NCI-H82 treated with DMSO at 0.1 percent for 48 hours (cell line): ENCODE data around the gene PTPRM.

Experiments
- DNase-seq: peaks from one replicate; lab custom pipeline; 2025; ENCODE audit not compliant: unreplicated experiment; lab: John Stamatoyannopoulos, UW

Gene PTPRM

GRCh38 chr18:8373486-8373885 lies 806.4 kb downstream of the PTPRM start:
- DNase-seq = no peak

GRCh38 chr18:8374676-8375075 lies 807.6 kb downstream of the PTPRM start:
- no peak for DNase-seq

GRCh38 chr18:8375249-8375648 lies 808.1 kb downstream of the PTPRM start:
- DNase-seq = no peak

GRCh38 chr18:8376113-8376512 lies 809.0 kb downstream of the PTPRM start:
- DNase-seq = no peak

- DNase-seq = no peak
These were observed 812.2 kb downstream of the PTPRM start for GRCh38 chr18:8379187-8379941.

GRCh38 chr18:8380006-8380405 lies 812.9 kb downstream of the PTPRM start:
- DNase-seq = no peak

- DNase-seq = no peak
These were observed 813.8 kb downstream of the PTPRM start for GRCh38 chr18:8380926-8381325.

- DNase-seq = no peak
These were observed 814.8 kb downstream of the PTPRM start for GRCh38 chr18:8381821-8382459.

GRCh38 chr18:8385400-8385799 lies 818.3 kb downstream of the PTPRM start:
- DNase-seq = no peak

- DNase-seq = no peak
These were observed 819.7 kb downstream of the PTPRM start for GRCh38 chr18:8386669-8387380.

GRCh38 chr18:8389391-8390340 lies 822.5 kb downstream of the PTPRM start:
- peak; percentile 17 for DNase-seq

GRCh38 chr18:8391068-8391467 lies 824.0 kb downstream of the PTPRM start:
- no peak for DNase-seq

- DNase-seq = no peak
These were observed 829.1 kb downstream of the PTPRM start for GRCh38 chr18:8396254-8396653.

- DNase-seq = no peak
These were observed 829.9 kb downstream of the PTPRM start for GRCh38 chr18:8397034-8397433.

- DNase-seq = no peak
These were observed 832.0 kb downstream of the PTPRM start for GRCh38 chr18:8399138-8399537.

GRCh38 chr18:8400193-8400752 lies 833.2 kb downstream of the PTPRM start:
- no peak for DNase-seq

GRCh38 chr18:8400825-8401224 lies 833.7 kb downstream of the PTPRM start:
- no peak for DNase-seq

- DNase-seq = no peak
These were observed 834.5 kb downstream of the PTPRM start for GRCh38 chr18:8401606-8402005.

GRCh38 chr18:8402237-8402636 lies 835.1 kb downstream of the PTPRM start:
- no peak for DNase-seq

- DNase-seq = no peak
These were observed 836.6 kb downstream of the PTPRM start for GRCh38 chr18:8403713-8404112.
